ENCODE results near the gene PATL2.

DNA sequence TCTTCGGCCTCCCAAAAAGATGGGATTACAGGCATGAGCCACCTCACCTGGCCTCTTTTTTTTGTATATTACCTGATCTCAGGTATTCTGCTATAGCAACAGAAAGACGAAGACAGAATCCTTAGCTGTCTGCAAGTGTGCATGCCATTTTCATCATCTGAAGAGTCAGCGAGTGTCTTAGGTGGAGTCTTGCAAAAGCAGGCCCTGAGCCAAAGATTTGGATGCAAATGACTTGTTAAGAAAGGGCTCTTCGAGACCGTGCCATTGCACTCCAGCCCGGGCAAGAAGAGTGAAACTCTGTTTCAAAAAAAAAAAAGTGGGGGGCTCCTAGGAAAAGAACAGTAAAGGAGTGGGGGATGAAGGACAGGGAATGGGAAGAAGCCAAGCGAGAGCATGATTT, 15.0 kb upstream of the PATL2 start:
- TF ChIP-seq ZFP30 (CRISPR knock-in tag; IDR thresholded peaks at IDR 0.05), result no peak
- TF ChIP-seq, protein P1, sequence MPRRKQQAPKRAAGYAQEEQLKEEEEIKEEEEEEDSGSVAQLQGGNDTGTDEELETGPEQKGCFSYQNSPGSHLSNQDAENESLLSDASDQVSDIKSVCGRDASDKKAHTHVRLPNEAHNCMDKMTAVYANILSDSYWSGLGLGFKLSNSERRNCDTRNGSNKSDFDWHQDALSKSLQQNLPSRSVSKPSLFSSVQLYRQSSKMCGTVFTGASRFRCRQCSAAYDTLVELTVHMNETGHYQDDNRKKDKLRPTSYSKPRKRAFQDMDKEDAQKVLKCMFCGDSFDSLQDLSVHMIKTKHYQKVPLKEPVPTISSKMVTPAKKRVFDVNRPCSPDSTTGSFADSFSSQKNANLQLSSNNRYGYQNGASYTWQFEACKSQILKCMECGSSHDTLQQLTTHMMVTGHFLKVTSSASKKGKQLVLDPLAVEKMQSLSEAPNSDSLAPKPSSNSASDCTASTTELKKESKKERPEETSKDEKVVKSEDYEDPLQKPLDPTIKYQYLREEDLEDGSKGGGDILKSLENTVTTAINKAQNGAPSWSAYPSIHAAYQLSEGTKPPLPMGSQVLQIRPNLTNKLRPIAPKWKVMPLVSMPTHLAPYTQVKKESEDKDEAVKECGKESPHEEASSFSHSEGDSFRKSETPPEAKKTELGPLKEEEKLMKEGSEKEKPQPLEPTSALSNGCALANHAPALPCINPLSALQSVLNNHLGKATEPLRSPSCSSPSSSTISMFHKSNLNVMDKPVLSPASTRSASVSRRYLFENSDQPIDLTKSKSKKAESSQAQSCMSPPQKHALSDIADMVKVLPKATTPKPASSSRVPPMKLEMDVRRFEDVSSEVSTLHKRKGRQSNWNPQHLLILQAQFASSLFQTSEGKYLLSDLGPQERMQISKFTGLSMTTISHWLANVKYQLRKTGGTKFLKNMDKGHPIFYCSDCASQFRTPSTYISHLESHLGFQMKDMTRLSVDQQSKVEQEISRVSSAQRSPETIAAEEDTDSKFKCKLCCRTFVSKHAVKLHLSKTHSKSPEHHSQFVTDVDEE (CRISPR knock-in tag; IDR thresholded peaks at IDR 0.05), result no peak
- TF ChIP-seq, protein P2, sequence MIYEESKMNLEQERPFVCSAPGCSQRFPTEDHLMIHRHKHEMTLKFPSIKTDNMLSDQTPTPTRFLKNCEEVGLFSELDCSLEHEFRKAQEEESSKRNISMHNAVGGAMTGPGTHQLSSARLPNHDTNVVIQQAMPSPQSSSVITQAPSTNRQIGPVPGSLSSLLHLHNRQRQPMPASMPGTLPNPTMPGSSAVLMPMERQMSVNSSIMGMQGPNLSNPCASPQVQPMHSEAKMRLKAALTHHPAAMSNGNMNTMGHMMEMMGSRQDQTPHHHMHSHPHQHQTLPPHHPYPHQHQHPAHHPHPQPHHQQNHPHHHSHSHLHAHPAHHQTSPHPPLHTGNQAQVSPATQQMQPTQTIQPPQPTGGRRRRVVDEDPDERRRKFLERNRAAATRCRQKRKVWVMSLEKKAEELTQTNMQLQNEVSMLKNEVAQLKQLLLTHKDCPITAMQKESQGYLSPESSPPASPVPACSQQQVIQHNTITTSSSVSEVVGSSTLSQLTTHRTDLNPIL (CRISPR knock-in tag; IDR thresholded peaks at IDR 0.05; ENCODE audit: low read depth), result no peak
- TF ChIP-seq RARB (CRISPR knock-in tag; IDR thresholded peaks at IDR 0.05), result no peak
- no peak for TF ChIP-seq TCF4 (CRISPR knock-in tag; IDR thresholded peaks at IDR 0.05; ENCODE audit: borderline replicate concordance)
- TF ChIP-seq CSDC2 (CRISPR knock-in tag; IDR thresholded peaks at IDR 0.05), result no peak
- TF ChIP-seq BACH2 (CRISPR knock-in tag; IDR thresholded peaks at IDR 0.05; ENCODE audit: borderline replicate concordance), result no peak
- TF ChIP-seq, protein P3, sequence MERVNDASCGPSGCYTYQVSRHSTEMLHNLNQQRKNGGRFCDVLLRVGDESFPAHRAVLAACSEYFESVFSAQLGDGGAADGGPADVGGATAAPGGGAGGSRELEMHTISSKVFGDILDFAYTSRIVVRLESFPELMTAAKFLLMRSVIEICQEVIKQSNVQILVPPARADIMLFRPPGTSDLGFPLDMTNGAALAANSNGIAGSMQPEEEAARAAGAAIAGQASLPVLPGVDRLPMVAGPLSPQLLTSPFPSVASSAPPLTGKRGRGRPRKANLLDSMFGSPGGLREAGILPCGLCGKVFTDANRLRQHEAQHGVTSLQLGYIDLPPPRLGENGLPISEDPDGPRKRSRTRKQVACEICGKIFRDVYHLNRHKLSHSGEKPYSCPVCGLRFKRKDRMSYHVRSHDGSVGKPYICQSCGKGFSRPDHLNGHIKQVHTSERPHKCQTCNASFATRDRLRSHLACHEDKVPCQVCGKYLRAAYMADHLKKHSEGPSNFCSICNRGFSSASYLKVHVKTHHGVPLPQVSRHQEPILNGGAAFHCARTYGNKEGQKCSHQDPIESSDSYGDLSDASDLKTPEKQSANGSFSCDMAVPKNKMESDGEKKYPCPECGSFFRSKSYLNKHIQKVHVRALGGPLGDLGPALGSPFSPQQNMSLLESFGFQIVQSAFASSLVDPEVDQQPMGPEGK (CRISPR knock-in tag; IDR thresholded peaks at IDR 0.05; ENCODE audit: borderline replicate concordance), result no peak
- TF ChIP-seq ZFP3 (CRISPR knock-in tag; IDR thresholded peaks at IDR 0.05), result no peak
- no peak for TF ChIP-seq TOX (CRISPR knock-in tag; IDR thresholded peaks at IDR 0.05; ENCODE audit: borderline replicate concordance)
- no peak for TF ChIP-seq OSR1 (CRISPR knock-in tag; IDR thresholded peaks at IDR 0.05)
- no peak for TF ChIP-seq ARNTL (CRISPR knock-in tag; IDR thresholded peaks at IDR 0.05; ENCODE audit: borderline replicate concordance, low read depth)
- TF ChIP-seq, protein P4, sequence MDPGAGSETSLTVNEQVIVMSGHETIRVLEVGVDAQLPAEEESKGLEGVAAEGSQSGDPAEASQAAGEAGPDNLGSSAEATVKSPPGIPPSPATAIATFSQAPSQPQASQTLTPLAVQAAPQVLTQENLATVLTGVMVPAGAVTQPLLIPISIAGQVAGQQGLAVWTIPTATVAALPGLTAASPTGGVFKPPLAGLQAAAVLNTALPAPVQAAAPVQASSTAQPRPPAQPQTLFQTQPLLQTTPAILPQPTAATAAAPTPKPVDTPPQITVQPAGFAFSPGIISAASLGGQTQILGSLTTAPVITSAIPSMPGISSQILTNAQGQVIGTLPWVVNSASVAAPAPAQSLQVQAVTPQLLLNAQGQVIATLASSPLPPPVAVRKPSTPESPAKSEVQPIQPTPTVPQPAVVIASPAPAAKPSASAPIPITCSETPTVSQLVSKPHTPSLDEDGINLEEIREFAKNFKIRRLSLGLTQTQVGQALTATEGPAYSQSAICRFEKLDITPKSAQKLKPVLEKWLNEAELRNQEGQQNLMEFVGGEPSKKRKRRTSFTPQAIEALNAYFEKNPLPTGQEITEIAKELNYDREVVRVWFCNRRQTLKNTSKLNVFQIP (CRISPR knock-in tag; IDR thresholded peaks at IDR 0.05; ENCODE audit: borderline replicate concordance, low read depth), result no peak

All from SK-N-SH treated with all-trans-retinoic acid at 6 μM for 48 hours (cell line).